DOHH2 (cell line): ENCODE measurements around the gene INSYN2A.

ENCODE experiments used
- CTCF ChIP-seq: fragments of 200-600 bp; sonication (generic); IDR thresholded peaks from one replicate; pipeline ENCODE4 v1.5.1; 2014; ENCODE audit warnings: antibody characterized with exemption, mild to moderate bottlenecking, low read depth, low read length; ENCODE audit not compliant: poor library complexity, severe bottlenecking
- EZH2phosphoT487 ChIP-seq: fragments of 200-600 bp; sonication (generic); IDR thresholded peaks from 2 replicates; pipeline ENCODE4 v1.6.1; 2017; ENCODE audit warnings: borderline replicate concordance, mild to moderate bottlenecking, antibody characterized with exemption, low read length, moderate library complexity, mixed read lengths

GRCh38 chr10:127149501-127150081 is 46.8 kb downstream of the INSYN2A start:
- TF ChIP-seq CTCF = no peak
- no peak for TF ChIP-seq EZH2phosphoT487
